ENCODE measurements around the gene INPP5D.
A peak's percentile ranks its signal among the peaks of the same experiment; 100 is the strongest.
"Not testable (repeated sequence)": the region's sequence is repeated elsewhere in the genome, so short reads cannot be mapped to it uniquely, and the experiment has no call there.

INPP5D gene

GRCh38 chr2:233185963-233186362 is 125.8 kb downstream of the INPP5D start:
- DNase-seq, result no peak

- no peak for DNase-seq
These were observed 126.7 kb downstream of the INPP5D start for GRCh38 chr2:233186851-233187250.

- no peak for DNase-seq
These were observed 128.9 kb downstream of the INPP5D start for GRCh38 chr2:233189025-233189424.

- not testable (repeated sequence) for DNase-seq
These were observed 130.9 kb downstream of the INPP5D start for GRCh38 chr2:233191016-233191415.

- DNase-seq, result no peak
These were observed 133.6 kb downstream of the INPP5D start for GRCh38 chr2:233193738-233194137.

- DNase-seq, result no peak
These were observed 134.9 kb downstream of the INPP5D start for GRCh38 chr2:233195027-233195426.

GRCh38 chr2:233197022-233197421 is 136.9 kb downstream of the INPP5D start:
- no peak for DNase-seq

GRCh38 chr2:233198026-233198425 is 137.9 kb downstream of the INPP5D start:
- DNase-seq, result no peak

GRCh38 chr2:233199870-233200269 is 139.7 kb downstream of the INPP5D start:
- no peak for DNase-seq

GRCh38 chr2:233200790-233201189 is 140.6 kb downstream of the INPP5D start:
- DNase-seq, result not testable (repeated sequence)

GRCh38 chr2:233201258-233202013 is 141.3 kb downstream of the INPP5D start:
- DNase-seq, result no peak

- DNase-seq, result no peak
These were observed 142.4 kb downstream of the INPP5D start for GRCh38 chr2:233202531-233202944.

- DNase-seq, result no peak
These were observed 142.9 kb downstream of the INPP5D start for GRCh38 chr2:233203060-233203459.

GRCh38 chr2:233204286-233204936 is 144.3 kb downstream of the INPP5D start:
- DNase-seq, result no peak

GRCh38 chr2:233208382-233209116 is 148.4 kb downstream of the INPP5D start:
- DNase-seq, result no peak

- no peak for DNase-seq
These were observed 149.0 kb downstream of the INPP5D start for GRCh38 chr2:233209117-233209532.

GRCh38 chr2:233209533-233210171 is 149.5 kb downstream of the INPP5D start:
- DNase-seq, result no peak

GRCh38 chr2:233210281-233210680 is 150.1 kb downstream of the INPP5D start:
- DNase-seq, result no peak

- DNase-seq, result peak; percentile 37
These were observed 150.9 kb downstream of the INPP5D start for GRCh38 chr2:233210843-233211547.

- DNase-seq, result no peak
These were observed 151.4 kb downstream of the INPP5D start for GRCh38 chr2:233211548-233211895.

- DNase-seq, result no peak
These were observed 152.9 kb downstream of the INPP5D start for GRCh38 chr2:233213011-233213410.

- DNase-seq, result no peak
These were observed 153.8 kb downstream of the INPP5D start for GRCh38 chr2:233213975-233214374.

GRCh38 chr2:233217892-233218377 is 157.8 kb downstream of the INPP5D start:
- no peak for DNase-seq

Data from NCI-H2029 treated with DMSO at 0.1 percent for 48 hours (cell line).